ENCODE measurements around the gene ARMC9. TPM values are rescaled to one million over a fixed set of nuclear protein-coding genes. Genes with fewer than 3 reads are reported as not detected.

Gene ARMC9
- total and polyA plus RNA-seq, 2 of the 13 experiments (the other 11 are each of a cell fraction or from before 2014, with no cell fraction given) = 9.1 to 12.8 TPM

GRCh38 chr2:231294571-231295362 lies 96.3 kb downstream of the ARMC9 start:
- H3K27me3 ChIP-seq (ENCODE audit: control insufficient read depth in 1 of 2, insufficient read depth in 2 of 2, low read length in 2 of 2) = no peaks in the 10 kb centered on the region
- H3K4me2 ChIP-seq (ENCODE audit: low read depth, low read length) = no peak overlapping the region
- H3K36me3 ChIP-seq (replicated peaks in 1 of 2; ENCODE audit: control insufficient read depth in 1 of 2, insufficient read depth in 2 of 2, low read length in 2 of 2) = no peaks in the 10 kb centered on the region; a peak in 2 of 5 replicates
- BruUV-seq (replicated peaks) = no TSS peak
- FAIRE-seq (no peak), DNase-seq (ENCODE audit: low spot score) (no peak), ATAC-seq (no peak)
- no peaks in the 10 kb centered on the region for H4K20me1 ChIP-seq (ENCODE audit: insufficient read depth, low read length)
- H3K79me2 ChIP-seq (ENCODE audit: insufficient read depth, low read length) = no peaks in the 10 kb centered on the region
- no peak for TF ChIP-seq PHF8 (CRISPR knock-in tag; IDR thresholded peaks at IDR 0.05)
- TF ChIP-seq SUZ12 (IDR thresholded peaks at IDR 0.05; ENCODE audit: low read depth, low read length) = no peak
- TF ChIP-seq ZNF354B (CRISPR knock-in tag; IDR thresholded peaks at IDR 0.05) = no peak
- no peak for TF ChIP-seq ZNF317 (CRISPR knock-in tag; IDR thresholded peaks at IDR 0.05)
- TF ChIP-seq ZBTB46 (CRISPR knock-in tag; IDR thresholded peaks at IDR 0.05; ENCODE audit: borderline replicate concordance) = no peak
- TF ChIP-seq, protein P1, sequence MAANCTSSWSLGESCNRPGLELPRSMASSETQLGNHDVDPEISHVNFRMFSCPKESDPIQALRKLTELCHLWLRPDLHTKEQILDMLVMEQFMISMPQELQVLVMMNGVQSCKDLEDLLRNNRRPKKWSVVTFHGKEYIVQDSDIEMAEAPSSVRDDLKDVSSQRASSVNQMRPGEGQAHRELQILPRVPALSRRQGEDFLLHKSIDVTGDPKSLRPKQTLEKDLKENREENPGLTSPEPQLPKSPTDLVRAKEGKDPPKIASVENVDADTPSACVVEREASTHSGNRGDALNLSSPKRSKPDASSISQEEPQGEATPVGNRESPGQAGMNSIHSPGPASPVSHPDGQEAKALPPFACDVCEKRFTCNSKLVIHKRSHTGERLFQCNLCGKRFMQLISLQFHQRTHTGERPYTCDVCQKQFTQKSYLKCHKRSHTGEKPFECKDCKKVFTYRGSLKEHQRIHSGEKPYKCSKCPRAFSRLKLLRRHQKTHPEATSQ (CRISPR knock-in tag; IDR thresholded peaks at IDR 0.05; ENCODE audit: borderline replicate concordance) = no peak
- no peak for TF ChIP-seq HCFC1 (IDR thresholded peaks at IDR 0.05; ENCODE audit: low read depth, low read length)
- TF ChIP-seq YY1 (IDR thresholded peaks at IDR 0.05; ENCODE audit: insufficient read depth, insufficient replicate concordance, low read depth, low read length) = no peak
- TF ChIP-seq ZNF33A (CRISPR knock-in tag; IDR thresholded peaks at IDR 0.05; ENCODE audit: borderline replicate concordance) = no peak
- no peak for TF ChIP-seq PRDM10 (CRISPR knock-in tag; IDR thresholded peaks at IDR 0.05; ENCODE audit: low read depth)
- POLR2A ChIA-PET = no interaction called here
- intact Hi-C loops (cut with micrococcal nuclease; ENCODE audit: unreplicated experiment) = no loop called here
- peaks cover 5% of the 10 kb centered on the region for H3K4me1 ChIP-seq (ENCODE audit: insufficient read depth, low read length)
- H3K4me3 ChIP-seq (replicated peaks in 1 of 3; ENCODE audit: insufficient read depth in 1 of 3, low read depth in 2 of 3, low read length in 3 of 3) = no peak overlapping the region
- no peak overlapping the region for H2AFZ ChIP-seq (ENCODE audit: low read length)
- CTCF ChIA-PET (ENCODE audit: low intra/inter-chr PET ratio, low total read pairs) = interaction anchor here (3.9 kb wide), 1 partner anchor 118 kb away, joined by 45 read pairs; no protein-coding TSS in a partner anchor
- 89% methylated on average over 10 of the region's 10 CpGs for WGBS (ENCODE audit: low lambda C conversion rate)
- no peaks in the 10 kb centered on the region for H3K9me3 ChIP-seq (ENCODE audit: low read length)
- in situ Hi-C loops (cut with HindIII; ENCODE audit: extremely low pct_ligation_motif_present, low pct_unique_long_range_greater_than_20kb) = loop anchor here (5.0 to 10.0 kb wide), 2 partner anchors 100 to 118 kb away; partner anchors contain the start of gene B3GNT7
- no peak overlapping the region for H3K27ac ChIP-seq (ENCODE audit: extremely low read length, insufficient read depth, low read length)
- no peak overlapping the region for H3K9ac ChIP-seq (ENCODE audit: insufficient read depth, low read depth, low read length)

Measured in HepG2 (cell line).